Endothelial cell of umbilical vein (primary cell): ENCODE data around the gene CYP21A2. TPM values are rescaled to one million over a fixed set of nuclear protein-coding genes. Genes with fewer than 3 reads are reported as not detected.
"Not testable (repeated sequence)": the region's sequence is repeated elsewhere in the genome, so short reads cannot be mapped to it uniquely, and the experiment has no call there.

Source experiments
- BruUV-seq: library from RNA; stranded (reverse); fragments of 400-500 nt; replicated peaks from 2 replicates; lab custom pipeline; 2021; lab: Mats Ljungman, UMichigan
- CTCF ChIA-PET: fragments of 300-600, 350-600 bp; sonication (Branson Sonifier 250); formaldehyde crosslinking; loops from one replicate; lab custom pipeline; 2021; ENCODE audit warnings: antibody characterized with exemption, inconsistent platforms; lab: Charles Lee
- POLR2A ChIA-PET: fragments of 300-600, 350-600 bp; sonication (Branson Sonifier 250); formaldehyde crosslinking; loops from one replicate; lab custom pipeline; 2021; ENCODE audit warnings: antibody characterized with exemption, inconsistent platforms; lab: Charles Lee
- DNase-seq: peaks from one replicate; pipeline ENCODE4 v3.0.0-alpha.2; 2011; ENCODE audit warnings: low read depth, low spot score
- FAIRE-seq: peaks from 2 replicates; lab custom pipeline; 2011; peaks lifted over from hg19 to GRCh38; lab: Jason Lieb, UNC
- H2AFZ ChIP-seq: 2 replicates; pipeline ENCODE4 v1.6.0; 2012; ENCODE audit warnings: low read depth, low read length, control low read depth, inconsistent platforms
- H3K27ac ChIP-seq: 2 replicates; pipeline ENCODE4 v1.5.1; 2011; ENCODE audit warnings: low read depth, mild to moderate bottlenecking, control low read depth, low read length, moderate library complexity; ENCODE audit not compliant: insufficient read depth
- H3K27me3 ChIP-seq, 2 experiments: 2 replicates each; pipeline versions ENCODE4 v1.6.0 to v1.6.1; 2011; ENCODE audit warnings: low read length in 2 of 2, mixed read lengths in 1 of 2; ENCODE audit not compliant: control insufficient read depth in 2 of 2, insufficient read depth in 2 of 2
- H3K36me3 ChIP-seq, 2 experiments: 2 replicates in 1 of 2; 3 replicates in 1 of 2; pipeline ENCODE4 v1.5.1; 2011; ENCODE audit warnings: low read length in 2 of 2, mild to moderate bottlenecking in 1 of 2, moderate library complexity in 1 of 2; ENCODE audit not compliant: control insufficient read depth in 2 of 2, insufficient read depth in 2 of 2; ENCODE audit errors: extremely low read depth in 1 of 2
- H3K4me1 ChIP-seq: 3 replicates; pipeline ENCODE4 v1.5.1; 2011; ENCODE audit warnings: mild to moderate bottlenecking, low read length; ENCODE audit not compliant: control insufficient read depth, insufficient read depth; ENCODE audit errors: extremely low read depth
- H3K4me2 ChIP-seq: 2 replicates; pipeline ENCODE4 v1.6.1; 2011; ENCODE audit warnings: low read length, control low read depth, mixed read lengths; ENCODE audit not compliant: insufficient read depth
- H3K4me3 ChIP-seq, 3 experiments: fragments of 200-600 bp in 1 of 3; sonication (generic), shearing (Covaris generic) in 1 of 3; replicated peaks in 1 of 3; 2 replicates each; pipeline ENCODE4 v1.5.1; 2011 to 2016; ENCODE audit warnings: control low read depth in 3 of 3, low read length in 3 of 3, mild to moderate bottlenecking in 2 of 3, inconsistent platforms in 1 of 3, low read depth in 1 of 3, moderate library complexity in 1 of 3; ENCODE audit not compliant: insufficient read depth in 1 of 3
- H3K79me2 ChIP-seq: 2 replicates; pipeline ENCODE4 v1.6.0; 2012; ENCODE audit warnings: low read length, inconsistent platforms; ENCODE audit not compliant: control insufficient read depth, insufficient read depth
- H3K9ac ChIP-seq: replicated peaks from 2 replicates; pipeline ENCODE3; 2011; ENCODE audit warnings: low read length, control low read depth; ENCODE audit not compliant: insufficient read depth; ENCODE audit errors: extremely low read depth
- H3K9me1 ChIP-seq: replicated peaks from 3 replicates; pipeline ENCODE4 v1.6.0; 2011; ENCODE audit warnings: mild to moderate bottlenecking, low read length; ENCODE audit not compliant: control insufficient read depth, insufficient read depth; ENCODE audit errors: extremely low read depth
- H3K9me3 ChIP-seq: replicated peaks from 2 replicates; pipeline ENCODE4 v1.5.1; 2012; ENCODE audit warnings: low read length, inconsistent platforms; ENCODE audit not compliant: control insufficient read depth, insufficient read depth
- H4K20me1 ChIP-seq: replicated peaks from 2 replicates; pipeline ENCODE3; 2011; ENCODE audit warnings: mild to moderate bottlenecking, low read length; ENCODE audit not compliant: control insufficient read depth, insufficient read depth; ENCODE audit errors: extremely low read depth
- dilution Hi-C: fragments of 300-500 bp; cut with MboI; formaldehyde crosslinking; loops from one replicate; pipeline ENCODE4 v1.15.0; 2019; ENCODE audit warnings: low sequenced_read_pairs; ENCODE audit not compliant: extremely low pct_ligation_motif_present
- intact Hi-C: fragments of 100-400 bp; cut with micrococcal nuclease; formaldehyde crosslinking; loops from one replicate; pipeline ENCODE4 v1.10.0; 2022
- polyA plus RNA-seq, 4 experiments: library from polyadenylated mRNA; depleted of rRNA in 3 of 4; stranded (reverse) in 3 of 4; unstranded in 1 of 4; fragments of >200 nt; gene quantifications; 2 replicates each; pipeline versions ENCODE4 v1.2.1 to v1.2.3, GENCODE V29; 2011 to 2012; ENCODE audit warnings: missing spikeins in 1 of 4
- total RNA-seq: library from RNA; stranded (reverse); gene quantifications from 2 replicates; pipeline ENCODE4 v1.2.3, GENCODE V29; 2021

CYP21A2 gene
- total and polyA plus RNA-seq, 2 donors (not counting 3 experiments of a cell fraction or from before 2014, with no cell fraction given), result 0.22 to 0.46 TPM

- H3K9me1 ChIP-seq, BruUV-seq, H3K4me3 ChIP-seq, H3K27me3 ChIP-seq, dilution Hi-C loops, FAIRE-seq, H3K9me3 ChIP-seq, H3K4me2 ChIP-seq, H3K79me2 ChIP-seq, CTCF ChIA-PET, DNase-seq, H3K4me1 ChIP-seq, H2AFZ ChIP-seq, H3K9ac ChIP-seq, intact Hi-C loops, H4K20me1 ChIP-seq, H3K27ac ChIP-seq, H3K36me3 ChIP-seq, POLR2A ChIA-PET: not testable (repeated sequence)
Observed at GRCh38 chr6:31996385-31996784, 41.8 kb upstream of the CYP21A2 start.

- CTCF ChIA-PET, H3K36me3 ChIP-seq, H3K9me1 ChIP-seq, dilution Hi-C loops, BruUV-seq, H3K4me1 ChIP-seq, H3K4me3 ChIP-seq, H4K20me1 ChIP-seq, H3K4me2 ChIP-seq, H3K27ac ChIP-seq, intact Hi-C loops, H3K79me2 ChIP-seq, DNase-seq, POLR2A ChIA-PET, H3K9me3 ChIP-seq, H3K9ac ChIP-seq, H2AFZ ChIP-seq, H3K27me3 ChIP-seq: not testable (repeated sequence)
- FAIRE-seq, result peak; percentile 54
Observed at GRCh38 chr6:32002546-32003268, 35.5 kb upstream of the CYP21A2 start.

DNA sequence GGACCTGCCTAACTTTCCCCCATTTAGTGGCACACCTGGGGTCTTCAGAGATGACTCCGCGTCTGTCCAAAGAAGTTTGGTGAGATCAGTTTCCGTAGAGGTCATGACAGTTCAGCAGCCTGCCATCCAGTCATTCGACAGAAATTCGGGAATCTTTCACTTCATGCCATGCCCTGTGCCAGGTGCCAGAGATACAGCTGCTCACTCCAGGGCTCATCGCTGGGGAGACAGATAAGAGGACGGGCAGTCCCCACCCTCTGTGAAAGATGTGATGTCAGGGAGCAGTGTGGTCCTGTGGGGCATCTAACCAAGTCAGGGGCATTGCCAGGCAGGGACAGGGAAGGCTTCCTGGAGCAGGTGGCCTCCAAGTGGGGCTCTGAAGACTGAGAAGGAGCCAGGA lies 34.9 kb upstream of the CYP21A2 start:
- POLR2A ChIA-PET, H3K36me3 ChIP-seq, DNase-seq, H3K9me3 ChIP-seq, H3K27me3 ChIP-seq, H3K9me1 ChIP-seq, H4K20me1 ChIP-seq, H3K4me3 ChIP-seq, intact Hi-C loops, H3K9ac ChIP-seq, H3K4me2 ChIP-seq, H3K27ac ChIP-seq, H3K4me1 ChIP-seq, BruUV-seq, dilution Hi-C loops, H3K79me2 ChIP-seq, CTCF ChIA-PET, H2AFZ ChIP-seq: not testable (repeated sequence)
- peak; percentile 21 for FAIRE-seq

- intact Hi-C loops, POLR2A ChIA-PET, H3K4me2 ChIP-seq, H2AFZ ChIP-seq, H4K20me1 ChIP-seq, CTCF ChIA-PET, H3K27me3 ChIP-seq, BruUV-seq, H3K36me3 ChIP-seq, DNase-seq, FAIRE-seq, H3K79me2 ChIP-seq, H3K4me1 ChIP-seq, dilution Hi-C loops, H3K27ac ChIP-seq, H3K9me3 ChIP-seq, H3K4me3 ChIP-seq, H3K9me1 ChIP-seq, H3K9ac ChIP-seq: not testable (repeated sequence)
Observed at GRCh38 chr6:32004393-32004792, 33.8 kb upstream of the CYP21A2 start.
